Hepatocyte (in vitro differentiated cells): ENCODE results near the gene STYXL2. TPM values are rescaled to one million over a fixed set of nuclear protein-coding genes. Genes with fewer than 3 reads are reported as not detected.

Source experiments
- DNase-seq: peaks from one replicate; pipeline ENCODE4 v3.0.0-alpha.2; 2016; ENCODE audit warnings: low spot score
- H2AFZ ChIP-seq: fragments of 200-600 bp; sonication (generic); 2 replicates; pipeline ENCODE4 v1.6.0; 2016; ENCODE audit warnings: antibody characterized with exemption, mild to moderate bottlenecking
- H3K27ac ChIP-seq: fragments of 200-600 bp; sonication (generic); 2 replicates; pipeline ENCODE4 v1.5.1; 2016; ENCODE audit warnings: mild to moderate bottlenecking
- H3K27me3 ChIP-seq: fragments of 200-600 bp; sonication (generic); 2 replicates; pipeline ENCODE4 v1.6.1; 2016
- H3K36me3 ChIP-seq: fragments of 200-600 bp; sonication (generic); replicated peaks from 2 replicates; pipeline ENCODE4 v1.5.1; 2016; ENCODE audit warnings: low read depth; ENCODE audit not compliant: insufficient read depth
- H3K4me1 ChIP-seq: fragments of 200-600 bp; sonication (generic); 2 replicates; pipeline ENCODE4 v1.5.1; 2016; ENCODE audit warnings: mild to moderate bottlenecking, moderate library complexity; ENCODE audit not compliant: insufficient read depth
- H3K4me2 ChIP-seq: fragments of 200-600 bp; sonication (generic); 2 replicates; pipeline ENCODE4 v1.6.0; 2016
- H3K4me3 ChIP-seq: fragments of 200-600 bp; sonication (generic); 2 replicates; pipeline ENCODE4 v1.5.1; 2016; ENCODE audit warnings: mild to moderate bottlenecking
- H3K79me2 ChIP-seq: fragments of 200-600 bp; sonication (generic); 2 replicates; pipeline ENCODE4 v1.6.0; 2017; ENCODE audit warnings: mild to moderate bottlenecking
- H3K9me2 ChIP-seq: fragments of 200-600 bp; sonication (generic); replicated peaks from 2 replicates; pipeline ENCODE4 v1.6.0; 2017; ENCODE audit warnings: mild to moderate bottlenecking; ENCODE audit not compliant: insufficient read depth
- H3K9me3 ChIP-seq: fragments of 200-600 bp; sonication (generic); 2 replicates; pipeline ENCODE4 v1.5.1; 2016; ENCODE audit warnings: low read depth, mild to moderate bottlenecking
- H4K20me1 ChIP-seq: fragments of 200-600 bp; sonication (generic); 2 replicates; pipeline ENCODE4 v1.6.0; 2016; ENCODE audit warnings: mild to moderate bottlenecking; ENCODE audit not compliant: insufficient read depth, poor library complexity, severe bottlenecking
- CTCF ChIP-seq: fragments of 200-600 bp; sonication (generic); IDR thresholded peaks from 2 replicates; pipeline ENCODE4 v1.5.1; 2016; ENCODE audit warnings: antibody characterized with exemption, mild to moderate bottlenecking; ENCODE audit not compliant: poor library complexity
- EZH2 ChIP-seq: fragments of 200-600 bp; sonication (generic); IDR thresholded peaks from 2 replicates; pipeline ENCODE4 v1.6.1; 2016; ENCODE audit warnings: antibody characterized with exemption, mild to moderate bottlenecking, borderline replicate concordance
- EZH2phosphoT487 ChIP-seq: fragments of 200-600 bp; sonication (generic); IDR thresholded peaks from one replicate; pipeline ENCODE4 v1.6.1; 2018; ENCODE audit warnings: antibody characterized with exemption, mild to moderate bottlenecking, low read depth, moderate library complexity; ENCODE audit not compliant: unreplicated experiment, severe bottlenecking
- WGBS: methylation state at CpG from one replicate; pipeline ENCODE4 v1.1.6; 2016; ENCODE audit warnings: low lambda C conversion rate; ENCODE audit errors: missing lambda C conversion rate; 5-methylcytosine and 5-hydroxymethylcytosine counted together
- polyA plus RNA-seq: library from polyadenylated mRNA; unstranded; fragments of >200 nt; fragmentation: Nextera tagmentation; extraction: Ambion mirVana; gene quantifications from 2 replicates; pipeline ENCODE4 v1.2.1, GENCODE V29; 2016
- total RNA-seq: library from RNA; depleted of rRNA; stranded (reverse); fragments of >200 nt; gene quantifications from 2 replicates; pipeline ENCODE4 v1.2.3, GENCODE V29; 2014

Gene STYXL2
- total and polyA plus RNA-seq, 2 experiments from 2014 or later: 0.07 to 0.40 TPM

- Histone ChIP-seq H2AFZ (no peak overlapping the region), H3K27ac (peak overlapping the region; percentile 93)
Observed at GRCh38 chr1:167083066-167083665, 10.7 kb upstream of the STYXL2 start.

GRCh38 chr1:167083871-167084270 lies 10.0 kb upstream of the STYXL2 start:
- H3K79me2 ChIP-seq: no peaks in the 10 kb centered on the region
- H2AFZ ChIP-seq: no peak overlapping the region
- H3K36me3 ChIP-seq: no peaks in the 10 kb centered on the region
- no peak for DNase-seq
- no peaks in the 10 kb centered on the region for H4K20me1 ChIP-seq
- no peaks in the 10 kb centered on the region for H3K9me3 ChIP-seq
- H3K4me1 ChIP-seq: peaks cover 13% of the 10 kb centered on the region
- no peak for TF ChIP-seq EZH2phosphoT487
- TF ChIP-seq CTCF: no peak
- TF ChIP-seq EZH2: no peak
- no peak overlapping the region for H3K4me2 ChIP-seq
- 93% methylated on average over 3 of the region's 3 CpGs for WGBS
- no peak overlapping the region for H3K4me3 ChIP-seq
- peak overlapping the region; percentile 93 for H3K27ac ChIP-seq
- no peaks in the 10 kb centered on the region for H3K27me3 ChIP-seq
- H3K9me2 ChIP-seq: no peaks in the 10 kb centered on the region

More at GRCh38 chr1:167083066-167083665, 10.7 kb upstream of the STYXL2 start:
- peaks cover 13% of the 10 kb centered on the region for H3K4me1 ChIP-seq
- no peak for DNase-seq
- no peaks in the 10 kb centered on the region for H3K79me2 ChIP-seq
- no peaks in the 10 kb centered on the region for H3K9me3 ChIP-seq
- no peak overlapping the region for H3K4me3 ChIP-seq
- H3K9me2 ChIP-seq: no peaks in the 10 kb centered on the region
- no peak for TF ChIP-seq CTCF
- TF ChIP-seq EZH2phosphoT487: no peak
- TF ChIP-seq EZH2: no peak
- no peaks in the 10 kb centered on the region for H4K20me1 ChIP-seq
- 61% methylated on average over 6 of the region's 6 CpGs for WGBS
- peak overlapping the region; percentile 40 for H3K4me2 ChIP-seq
- H3K27me3 ChIP-seq: no peaks in the 10 kb centered on the region
- no peaks in the 10 kb centered on the region for H3K36me3 ChIP-seq

- Histone ChIP-seq H3K9me2 (no peaks in the 10 kb centered on the region), H3K27me3 (no peaks in the 10 kb centered on the region), H3K9me3 (no peaks in the 10 kb centered on the region), H4K20me1 (no peaks in the 10 kb centered on the region), H3K79me2 (no peaks in the 10 kb centered on the region), H3K4me2 (no peak overlapping the region), H3K4me1 (peaks cover 13% of the 10 kb centered on the region), H3K4me3 (no peak overlapping the region), H3K27ac (peak overlapping the region; percentile 93), H2AFZ (no peak overlapping the region), H3K36me3 (no peaks in the 10 kb centered on the region)
- DNase-seq: no peak
- TF ChIP-seq EZH2phosphoT487 (no peak), EZH2 (no peak), CTCF (no peak)
Observed at GRCh38 chr1:167084757-167085156, 9.1 kb upstream of the STYXL2 start.
